ENCODE data around the gene CHCHD6. TPM values are rescaled to one million over a fixed set of nuclear protein-coding genes. Genes with fewer than 3 reads are reported as not detected.

The CHCHD6 gene
- total RNA-seq, 1 experiment from 2014 or later = 40.9 TPM

DNA sequence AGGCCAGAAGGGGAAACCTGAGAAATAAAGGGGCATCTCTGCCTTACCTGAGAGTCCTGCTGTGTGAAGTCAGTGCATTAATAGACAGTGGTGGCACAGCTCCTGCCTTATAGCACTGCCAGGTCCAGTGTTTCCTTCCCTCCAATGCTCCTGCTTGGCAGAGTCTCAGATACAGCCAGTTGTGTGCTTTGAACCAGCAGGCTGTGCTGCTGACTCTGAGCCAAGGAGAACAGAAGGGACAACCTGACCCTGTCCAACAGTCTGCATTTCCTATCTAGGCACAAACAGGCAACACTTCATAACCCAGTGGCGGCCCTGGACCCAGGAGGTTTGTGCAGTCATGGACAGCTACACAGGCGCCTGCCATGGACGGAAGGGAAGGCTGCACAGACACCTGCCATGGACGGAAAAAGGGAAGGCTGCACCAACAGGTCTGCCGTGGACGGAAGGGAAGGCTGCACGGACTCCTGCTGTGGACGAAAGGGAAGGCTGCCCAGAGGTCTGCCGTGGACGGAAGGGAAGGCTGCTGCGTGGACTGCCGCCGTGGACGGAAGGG lies 245.0 kb downstream of the CHCHD6 start:
- CTCF ChIA-PET = no interaction called here
- no peaks in the 10 kb centered on the region for H3K36me3 Mint-ChIP-seq
- no peak overlapping the region for H3K4me3 Mint-ChIP-seq
- no peak for ATAC-seq
- no peak for DNase-seq (ENCODE audit: low spot score)
- H3K27me3 Mint-ChIP-seq (ENCODE audit: low read depth) = no peaks in the 10 kb centered on the region
- TF ChIP-seq GABPB1 (CRISPR knock-in tag; IDR thresholded peaks at IDR 0.05) (no peak), RELA (CRISPR knock-in tag; IDR thresholded peaks at IDR 0.05; ENCODE audit: borderline replicate concordance) (no peak)
- TF ChIP-seq, protein P1, sequence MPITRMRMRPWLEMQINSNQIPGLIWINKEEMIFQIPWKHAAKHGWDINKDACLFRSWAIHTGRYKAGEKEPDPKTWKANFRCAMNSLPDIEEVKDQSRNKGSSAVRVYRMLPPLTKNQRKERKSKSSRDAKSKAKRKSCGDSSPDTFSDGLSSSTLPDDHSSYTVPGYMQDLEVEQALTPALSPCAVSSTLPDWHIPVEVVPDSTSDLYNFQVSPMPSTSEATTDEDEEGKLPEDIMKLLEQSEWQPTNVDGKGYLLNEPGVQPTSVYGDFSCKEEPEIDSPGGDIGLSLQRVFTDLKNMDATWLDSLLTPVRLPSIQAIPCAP (CRISPR knock-in tag; IDR thresholded peaks at IDR 0.05) = no peak
- H3K27ac Mint-ChIP-seq = no peak overlapping the region
- H3K9me3 Mint-ChIP-seq = no peaks in the 10 kb centered on the region
- POLR2A ChIA-PET = no interaction called here
- H3K4me1 Mint-ChIP-seq = no peaks in the 10 kb centered on the region

DNA sequence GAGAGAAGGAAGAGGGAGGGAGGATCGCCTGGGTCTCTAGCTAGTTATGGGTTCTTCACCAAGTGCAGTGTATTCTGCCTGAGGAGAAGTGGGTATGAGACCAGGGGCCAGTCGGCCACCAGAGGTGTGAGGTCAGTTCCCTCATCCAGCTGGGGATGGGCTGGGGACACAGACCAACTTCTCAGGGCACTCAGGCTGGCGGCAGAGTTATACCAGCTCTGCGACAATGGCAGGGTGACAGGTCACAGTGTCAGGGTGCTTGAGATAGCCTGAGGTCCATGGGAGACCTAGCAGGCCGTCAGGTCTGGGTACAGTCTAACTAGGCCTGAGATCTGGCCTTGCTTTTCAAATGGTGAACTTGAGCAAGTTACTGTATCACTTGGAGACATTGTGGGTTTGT lies 247.5 kb downstream of the CHCHD6 start:
- POLR2A ChIA-PET = interaction anchor here (1.0 kb wide), 1 partner anchor 39 kb away, joined by 5 read pairs; no protein-coding TSS in a partner anchor
- no peak for ATAC-seq
- no peaks in the 10 kb centered on the region for H3K4me1 Mint-ChIP-seq
- H3K9me3 Mint-ChIP-seq = no peaks in the 10 kb centered on the region
- H3K27me3 Mint-ChIP-seq (ENCODE audit: low read depth) = no peaks in the 10 kb centered on the region
- no peak overlapping the region for H3K4me3 Mint-ChIP-seq
- H3K36me3 Mint-ChIP-seq = no peaks in the 10 kb centered on the region
- DNase-seq (ENCODE audit: low spot score) = peak; percentile 1
- CTCF ChIA-PET = interaction anchor here (0.6 kb wide), 1 partner anchor 199 kb away, joined by 3 read pairs; no protein-coding TSS in a partner anchor
- no peak overlapping the region for H3K27ac Mint-ChIP-seq
- TF ChIP-seq NR1H2 (CRISPR knock-in tag; IDR thresholded peaks at IDR 0.05) (no peak), FOXP1 (CRISPR knock-in tag; IDR thresholded peaks at IDR 0.05; ENCODE audit: borderline replicate concordance) (no peak), PRRX2 (CRISPR knock-in tag; IDR thresholded peaks at IDR 0.05) (no peak), EMX1 (CRISPR knock-in tag; IDR thresholded peaks at IDR 0.05) (no peak), MYBL2 (CRISPR knock-in tag; IDR thresholded peaks at IDR 0.05) (no peak)
- TF ChIP-seq, protein P2, sequence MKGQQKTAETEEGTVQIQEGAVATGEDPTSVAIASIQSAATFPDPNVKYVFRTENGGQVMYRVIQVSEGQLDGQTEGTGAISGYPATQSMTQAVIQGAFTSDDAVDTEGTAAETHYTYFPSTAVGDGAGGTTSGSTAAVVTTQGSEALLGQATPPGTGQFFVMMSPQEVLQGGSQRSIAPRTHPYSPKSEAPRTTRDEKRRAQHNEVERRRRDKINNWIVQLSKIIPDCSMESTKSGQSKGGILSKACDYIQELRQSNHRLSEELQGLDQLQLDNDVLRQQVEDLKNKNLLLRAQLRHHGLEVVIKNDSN (CRISPR knock-in tag; IDR thresholded peaks at IDR 0.05) = no peak
- TF ChIP-seq, protein P3, sequence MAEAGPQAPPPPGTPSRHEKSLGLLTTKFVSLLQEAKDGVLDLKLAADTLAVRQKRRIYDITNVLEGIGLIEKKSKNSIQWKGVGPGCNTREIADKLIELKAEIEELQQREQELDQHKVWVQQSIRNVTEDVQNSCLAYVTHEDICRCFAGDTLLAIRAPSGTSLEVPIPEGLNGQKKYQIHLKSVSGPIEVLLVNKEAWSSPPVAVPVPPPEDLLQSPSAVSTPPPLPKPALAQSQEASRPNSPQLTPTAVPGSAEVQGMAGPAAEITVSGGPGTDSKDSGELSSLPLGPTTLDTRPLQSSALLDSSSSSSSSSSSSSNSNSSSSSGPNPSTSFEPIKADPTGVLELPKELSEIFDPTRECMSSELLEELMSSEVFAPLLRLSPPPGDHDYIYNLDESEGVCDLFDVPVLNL (CRISPR knock-in tag; IDR thresholded peaks at IDR 0.05; ENCODE audit: borderline replicate concordance, low read depth) = no peak
- TF ChIP-seq, protein P4, sequence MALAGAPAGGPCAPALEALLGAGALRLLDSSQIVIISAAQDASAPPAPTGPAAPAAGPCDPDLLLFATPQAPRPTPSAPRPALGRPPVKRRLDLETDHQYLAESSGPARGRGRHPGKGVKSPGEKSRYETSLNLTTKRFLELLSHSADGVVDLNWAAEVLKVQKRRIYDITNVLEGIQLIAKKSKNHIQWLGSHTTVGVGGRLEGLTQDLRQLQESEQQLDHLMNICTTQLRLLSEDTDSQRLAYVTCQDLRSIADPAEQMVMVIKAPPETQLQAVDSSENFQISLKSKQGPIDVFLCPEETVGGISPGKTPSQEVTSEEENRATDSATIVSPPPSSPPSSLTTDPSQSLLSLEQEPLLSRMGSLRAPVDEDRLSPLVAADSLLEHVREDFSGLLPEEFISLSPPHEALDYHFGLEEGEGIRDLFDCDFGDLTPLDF (CRISPR knock-in tag; IDR thresholded peaks at IDR 0.05) = no peak
- TF ChIP-seq, protein P5, sequence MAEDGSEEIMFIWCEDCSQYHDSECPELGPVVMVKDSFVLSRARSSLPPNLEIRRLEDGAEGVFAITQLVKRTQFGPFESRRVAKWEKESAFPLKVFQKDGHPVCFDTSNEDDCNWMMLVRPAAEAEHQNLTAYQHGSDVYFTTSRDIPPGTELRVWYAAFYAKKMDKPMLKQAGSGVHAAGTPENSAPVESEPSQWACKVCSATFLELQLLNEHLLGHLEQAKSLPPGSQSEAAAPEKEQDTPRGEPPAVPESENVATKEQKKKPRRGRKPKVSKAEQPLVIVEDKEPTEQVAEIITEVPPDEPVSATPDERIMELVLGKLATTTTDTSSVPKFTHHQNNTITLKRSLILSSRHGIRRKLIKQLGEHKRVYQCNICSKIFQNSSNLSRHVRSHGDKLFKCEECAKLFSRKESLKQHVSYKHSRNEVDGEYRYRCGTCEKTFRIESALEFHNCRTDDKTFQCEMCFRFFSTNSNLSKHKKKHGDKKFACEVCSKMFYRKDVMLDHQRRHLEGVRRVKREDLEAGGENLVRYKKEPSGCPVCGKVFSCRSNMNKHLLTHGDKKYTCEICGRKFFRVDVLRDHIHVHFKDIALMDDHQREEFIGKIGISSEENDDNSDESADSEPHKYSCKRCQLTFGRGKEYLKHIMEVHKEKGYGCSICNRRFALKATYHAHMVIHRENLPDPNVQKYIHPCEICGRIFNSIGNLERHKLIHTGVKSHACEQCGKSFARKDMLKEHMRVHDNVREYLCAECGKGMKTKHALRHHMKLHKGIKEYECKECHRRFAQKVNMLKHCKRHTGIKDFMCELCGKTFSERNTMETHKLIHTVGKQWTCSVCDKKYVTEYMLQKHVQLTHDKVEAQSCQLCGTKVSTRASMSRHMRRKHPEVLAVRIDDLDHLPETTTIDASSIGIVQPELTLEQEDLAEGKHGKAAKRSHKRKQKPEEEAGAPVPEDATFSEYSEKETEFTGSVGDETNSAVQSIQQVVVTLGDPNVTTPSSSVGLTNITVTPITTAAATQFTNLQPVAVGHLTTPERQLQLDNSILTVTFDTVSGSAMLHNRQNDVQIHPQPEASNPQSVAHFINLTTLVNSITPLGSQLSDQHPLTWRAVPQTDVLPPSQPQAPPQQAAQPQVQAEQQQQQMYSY (CRISPR knock-in tag; IDR thresholded peaks at IDR 0.05) = no peak

DNA sequence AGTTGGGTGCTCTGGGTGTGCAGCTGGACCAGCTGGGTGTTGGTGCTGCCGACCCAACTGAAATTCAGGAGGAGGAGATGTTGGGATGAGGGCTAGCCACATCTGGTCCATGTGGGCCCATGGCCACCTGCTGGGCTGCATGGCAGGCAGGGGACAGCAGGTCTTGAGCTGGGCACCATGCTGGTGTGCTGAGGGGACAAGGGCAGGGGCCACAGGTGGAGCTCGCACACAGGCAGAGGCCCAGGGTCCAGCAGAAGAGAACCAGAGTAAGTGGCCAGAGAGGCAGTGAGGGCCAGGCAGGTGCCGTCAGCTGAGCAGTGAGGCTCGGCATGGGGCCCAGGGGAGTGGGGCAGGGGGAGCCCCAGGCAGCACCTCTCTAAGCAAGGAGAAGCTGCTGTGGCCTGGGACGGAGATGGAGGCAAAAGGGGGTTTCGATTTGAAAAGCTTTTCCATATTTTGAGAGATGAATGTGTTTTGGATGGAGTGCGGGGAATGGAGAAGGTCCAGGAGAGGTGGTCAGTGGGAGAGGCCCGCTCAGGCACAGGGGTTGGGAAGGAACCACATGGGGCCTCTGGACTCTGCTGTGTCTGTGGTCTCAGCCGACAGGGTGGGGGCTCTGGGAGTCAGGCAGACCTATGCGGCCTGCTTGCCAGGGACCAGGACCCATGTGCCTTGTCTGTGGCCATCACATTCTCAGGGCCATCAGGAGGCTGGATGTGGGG lies 248.4 kb downstream of the CHCHD6 start:
- Mint-ChIP-seq H3K36me3 (no peaks in the 10 kb centered on the region), H3K9me3 (no peaks in the 10 kb centered on the region), H3K27me3 (ENCODE audit: low read depth) (no peaks in the 10 kb centered on the region), H3K27ac (no peak overlapping the region), H3K4me1 (no peaks in the 10 kb centered on the region), H3K4me3 (no peak overlapping the region)
- ChIA-PET CTCF (no interaction called here), POLR2A (interaction anchor here (1.0 kb wide), 1 partner anchor 40 kb away, joined by 5 read pairs; no protein-coding TSS in a partner anchor)
- no peak for ATAC-seq
- peak; percentile 2 for DNase-seq (ENCODE audit: low spot score)
- TF ChIP-seq ZNF416 (CRISPR knock-in tag; IDR thresholded peaks at IDR 0.05) (no peak), ZNF317 (CRISPR knock-in tag; IDR thresholded peaks at IDR 0.05; ENCODE audit: borderline replicate concordance, low read depth) (no peak)
- TF ChIP-seq, protein P6, sequence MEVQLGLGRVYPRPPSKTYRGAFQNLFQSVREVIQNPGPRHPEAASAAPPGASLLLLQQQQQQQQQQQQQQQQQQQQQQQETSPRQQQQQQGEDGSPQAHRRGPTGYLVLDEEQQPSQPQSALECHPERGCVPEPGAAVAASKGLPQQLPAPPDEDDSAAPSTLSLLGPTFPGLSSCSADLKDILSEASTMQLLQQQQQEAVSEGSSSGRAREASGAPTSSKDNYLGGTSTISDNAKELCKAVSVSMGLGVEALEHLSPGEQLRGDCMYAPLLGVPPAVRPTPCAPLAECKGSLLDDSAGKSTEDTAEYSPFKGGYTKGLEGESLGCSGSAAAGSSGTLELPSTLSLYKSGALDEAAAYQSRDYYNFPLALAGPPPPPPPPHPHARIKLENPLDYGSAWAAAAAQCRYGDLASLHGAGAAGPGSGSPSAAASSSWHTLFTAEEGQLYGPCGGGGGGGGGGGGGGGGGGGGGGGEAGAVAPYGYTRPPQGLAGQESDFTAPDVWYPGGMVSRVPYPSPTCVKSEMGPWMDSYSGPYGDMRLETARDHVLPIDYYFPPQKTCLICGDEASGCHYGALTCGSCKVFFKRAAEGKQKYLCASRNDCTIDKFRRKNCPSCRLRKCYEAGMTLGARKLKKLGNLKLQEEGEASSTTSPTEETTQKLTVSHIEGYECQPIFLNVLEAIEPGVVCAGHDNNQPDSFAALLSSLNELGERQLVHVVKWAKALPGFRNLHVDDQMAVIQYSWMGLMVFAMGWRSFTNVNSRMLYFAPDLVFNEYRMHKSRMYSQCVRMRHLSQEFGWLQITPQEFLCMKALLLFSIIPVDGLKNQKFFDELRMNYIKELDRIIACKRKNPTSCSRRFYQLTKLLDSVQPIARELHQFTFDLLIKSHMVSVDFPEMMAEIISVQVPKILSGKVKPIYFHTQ (CRISPR knock-in tag; IDR thresholded peaks at IDR 0.05) = no peak
- TF ChIP-seq, protein P2 (CRISPR knock-in tag; IDR thresholded peaks at IDR 0.05) = no peak
- TF ChIP-seq, protein P7, sequence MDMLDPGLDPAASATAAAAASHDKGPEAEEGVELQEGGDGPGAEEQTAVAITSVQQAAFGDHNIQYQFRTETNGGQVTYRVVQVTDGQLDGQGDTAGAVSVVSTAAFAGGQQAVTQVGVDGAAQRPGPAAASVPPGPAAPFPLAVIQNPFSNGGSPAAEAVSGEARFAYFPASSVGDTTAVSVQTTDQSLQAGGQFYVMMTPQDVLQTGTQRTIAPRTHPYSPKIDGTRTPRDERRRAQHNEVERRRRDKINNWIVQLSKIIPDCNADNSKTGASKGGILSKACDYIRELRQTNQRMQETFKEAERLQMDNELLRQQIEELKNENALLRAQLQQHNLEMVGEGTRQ (CRISPR knock-in tag; IDR thresholded peaks at IDR 0.05) = no peak
- TF ChIP-seq, protein P8, sequence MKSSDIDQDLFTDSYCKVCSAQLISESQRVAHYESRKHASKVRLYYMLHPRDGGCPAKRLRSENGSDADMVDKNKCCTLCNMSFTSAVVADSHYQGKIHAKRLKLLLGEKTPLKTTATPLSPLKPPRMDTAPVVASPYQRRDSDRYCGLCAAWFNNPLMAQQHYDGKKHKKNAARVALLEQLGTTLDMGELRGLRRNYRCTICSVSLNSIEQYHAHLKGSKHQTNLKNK (CRISPR knock-in tag; IDR thresholded peaks at IDR 0.05) = no peak

All from WTC11 (cell line).